Osteoblast (primary cell): Measurements from ENCODE around the gene IRS2. TPM values are rescaled to one million over a fixed set of nuclear protein-coding genes. Genes with fewer than 3 reads are reported as not detected.

Source experiments
- DNase-seq: peaks from one replicate; pipeline ENCODE4 v3.0.0; 2011; ENCODE audit warnings: low spot score, mixed read lengths; ENCODE audit not compliant: insufficient read length; ENCODE audit errors: missing footprints
- H2AFZ ChIP-seq: 2 replicates; pipeline ENCODE4 v1.6.0; 2011; ENCODE audit warnings: mild to moderate bottlenecking, low read length
- H3K27ac ChIP-seq: 2 replicates; pipeline ENCODE4 v1.5.1; 2011; ENCODE audit warnings: mild to moderate bottlenecking, low read depth, low read length, moderate library complexity
- H3K27me3 ChIP-seq: 2 replicates; pipeline ENCODE4 v1.6.0; 2012; ENCODE audit warnings: mild to moderate bottlenecking, control low read depth, inconsistent platforms, low read length, moderate library complexity; ENCODE audit not compliant: insufficient read depth
- H3K36me3 ChIP-seq: 2 replicates; pipeline ENCODE4 v1.5.1; 2011; ENCODE audit warnings: mild to moderate bottlenecking, low read length, control low read depth, moderate library complexity; ENCODE audit not compliant: insufficient read depth
- H3K4me1 ChIP-seq: 2 replicates; pipeline ENCODE4 v1.5.1; 2011; ENCODE audit warnings: mild to moderate bottlenecking, low read length, control low read depth, moderate library complexity; ENCODE audit not compliant: insufficient read depth
- H3K4me2 ChIP-seq: 2 replicates; pipeline ENCODE4 v1.6.0; 2011; ENCODE audit warnings: mild to moderate bottlenecking, low read length; ENCODE audit not compliant: insufficient read depth
- H3K4me3 ChIP-seq: fragments of 200-600 bp; sonication (generic); 3 replicates; pipeline ENCODE4 v1.5.1; 2012; ENCODE audit warnings: mild to moderate bottlenecking, low read length, inconsistent platforms; ENCODE audit not compliant: insufficient read depth
- H3K79me2 ChIP-seq: 2 replicates; pipeline ENCODE4 v1.6.0; 2012; ENCODE audit warnings: mild to moderate bottlenecking, low read length, control low read depth, inconsistent platforms; ENCODE audit not compliant: insufficient read depth
- H3K9me3 ChIP-seq: 2 replicates; pipeline ENCODE4 v1.5.1; 2011; ENCODE audit warnings: low read depth, low read length, control low read depth
- H4K20me1 ChIP-seq: 2 replicates; pipeline ENCODE4 v1.6.0; 2012; ENCODE audit warnings: mild to moderate bottlenecking, low read length, control low read depth; ENCODE audit not compliant: insufficient read depth
- CTCF ChIP-seq: IDR thresholded peaks from 2 replicates; pipeline ENCODE4 v1.5.1; 2011; ENCODE audit warnings: mild to moderate bottlenecking, low read depth, low read length, moderate library complexity; ENCODE audit errors: extremely low read depth
- total RNA-seq: library from RNA; depleted of rRNA; stranded (reverse); fragments of >200 nt; gene quantifications from 2 replicates; pipeline ENCODE4 v1.2.3, GENCODE V29; 2012

The IRS2 gene
- total RNA-seq, 1 donor: 8.3 TPM

GRCh38 chr13:109745702-109746101 lies 40.7 kb downstream of the IRS2 start:
- no peak overlapping the region for H3K4me2 ChIP-seq
- H3K79me2 ChIP-seq: no peaks in the 10 kb centered on the region
- no peaks in the 10 kb centered on the region for H3K36me3 ChIP-seq
- DNase-seq: no peak
- no peak overlapping the region for H2AFZ ChIP-seq
- H3K27ac ChIP-seq: no peak overlapping the region
- H3K9me3 ChIP-seq: no peaks in the 10 kb centered on the region
- H4K20me1 ChIP-seq: no peaks in the 10 kb centered on the region
- H3K4me3 ChIP-seq: no peak overlapping the region
- no peaks in the 10 kb centered on the region for H3K4me1 ChIP-seq
- TF ChIP-seq CTCF: no peak
- no peaks in the 10 kb centered on the region for H3K27me3 ChIP-seq

GRCh38 chr13:109745060-109745459 lies 41.3 kb downstream of the IRS2 start:
- Histone ChIP-seq H3K79me2 (no peaks in the 10 kb centered on the region), H3K4me3 (no peak overlapping the region), H3K27ac (no peak overlapping the region), H3K9me3 (no peaks in the 10 kb centered on the region), H4K20me1 (no peaks in the 10 kb centered on the region), H3K27me3 (no peaks in the 10 kb centered on the region), H3K4me1 (no peaks in the 10 kb centered on the region), H3K4me2 (no peak overlapping the region), H2AFZ (no peak overlapping the region), H3K36me3 (no peaks in the 10 kb centered on the region)
- no peak for TF ChIP-seq CTCF
- no peak for DNase-seq

GRCh38 chr13:109744512-109745051 lies 41.8 kb downstream of the IRS2 start:
- no peaks in the 10 kb centered on the region for H3K9me3 ChIP-seq
- no peaks in the 10 kb centered on the region for H3K36me3 ChIP-seq
- no peak for DNase-seq
- no peak overlapping the region for H3K4me2 ChIP-seq
- H4K20me1 ChIP-seq: no peaks in the 10 kb centered on the region
- no peaks in the 10 kb centered on the region for H3K27me3 ChIP-seq
- H3K4me1 ChIP-seq: no peaks in the 10 kb centered on the region
- H3K4me3 ChIP-seq: no peak overlapping the region
- no peak overlapping the region for H3K27ac ChIP-seq
- no peak for TF ChIP-seq CTCF
- no peak overlapping the region for H2AFZ ChIP-seq
- no peaks in the 10 kb centered on the region for H3K79me2 ChIP-seq

- H3K4me2 ChIP-seq: no peak overlapping the region
- no peaks in the 10 kb centered on the region for H3K27me3 ChIP-seq
Observed at GRCh38 chr13:109743706-109744453, 42.5 kb downstream of the IRS2 start.

More at GRCh38 chr13:109743706-109744453, 42.5 kb downstream of the IRS2 start:
- DNase-seq: no peak
- Histone ChIP-seq H3K4me1 (no peaks in the 10 kb centered on the region), H3K4me3 (no peak overlapping the region), H3K79me2 (no peaks in the 10 kb centered on the region), H3K27ac (no peak overlapping the region), H2AFZ (no peak overlapping the region), H3K9me3 (no peaks in the 10 kb centered on the region), H4K20me1 (no peaks in the 10 kb centered on the region), H3K36me3 (no peaks in the 10 kb centered on the region)
- no peak for TF ChIP-seq CTCF
